Stromal cell of bone marrow (primary cell): Measurements from ENCODE around the gene SORCS1.

Source experiments
- DNase-seq: peaks from one replicate; pipeline ENCODE4 v3.0.0-alpha.2; 2012; ENCODE audit warnings: low read depth

SORCS1 gene

DNA sequence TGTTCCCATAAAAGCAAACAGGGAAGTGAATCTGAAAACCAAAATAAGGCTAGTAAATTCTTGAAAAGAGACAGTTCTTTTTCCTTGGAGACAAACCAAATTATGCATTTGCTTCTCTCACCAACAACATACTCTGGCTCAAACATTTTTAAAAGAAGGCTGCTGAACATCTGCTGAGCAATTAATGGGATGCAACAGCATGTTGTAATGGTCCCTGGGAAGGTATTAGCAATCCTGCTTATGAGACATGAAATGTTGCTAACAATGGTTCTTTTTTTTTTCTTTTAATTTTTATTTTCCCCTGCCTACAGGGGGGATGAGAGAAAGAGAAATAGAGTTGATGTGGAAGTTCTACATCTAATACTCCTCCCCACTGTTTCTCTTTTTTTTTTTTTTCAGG is 572.1 kb downstream of the SORCS1 start:
- no peak for DNase-seq

DNA sequence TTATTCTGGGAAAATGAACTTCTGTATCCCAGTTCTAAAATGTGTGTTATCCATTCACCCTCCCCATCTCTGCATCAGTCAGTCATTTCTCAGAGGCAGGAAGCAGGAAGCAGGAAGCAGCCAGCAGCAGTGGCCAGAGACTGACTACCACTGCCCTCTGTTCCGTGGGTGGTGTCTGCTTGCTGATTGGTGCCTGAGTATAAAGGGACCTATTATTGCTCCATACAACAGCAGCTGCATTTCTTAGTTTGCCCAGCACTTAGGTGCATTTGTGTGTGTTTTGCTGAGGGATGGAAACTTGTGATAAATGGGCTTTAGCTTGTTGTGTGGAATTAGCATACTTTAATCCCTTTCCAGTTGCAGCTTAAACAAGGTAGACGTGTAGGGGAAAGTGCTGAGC is 582.2 kb downstream of the SORCS1 start:
- DNase-seq: no peak

DNA sequence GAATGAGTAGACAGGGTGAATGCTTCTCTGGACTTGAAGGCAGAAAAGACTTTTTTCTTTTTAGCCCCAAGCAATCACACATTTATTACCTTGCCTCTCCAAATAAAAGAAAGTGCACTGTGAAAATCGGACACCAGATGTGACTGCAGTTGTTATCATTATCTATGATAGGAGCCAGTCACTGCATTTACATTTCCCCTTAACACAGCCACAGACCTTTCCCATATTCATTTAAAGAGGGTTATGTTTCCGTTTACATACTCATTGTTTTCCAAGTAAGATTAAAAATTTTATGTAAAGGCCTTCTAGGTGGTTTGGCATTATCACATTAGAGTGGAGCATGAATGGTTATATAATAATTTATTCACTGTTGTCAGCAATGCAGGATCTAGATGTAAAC is 586.8 kb downstream of the SORCS1 start:
- no peak for DNase-seq

DNA sequence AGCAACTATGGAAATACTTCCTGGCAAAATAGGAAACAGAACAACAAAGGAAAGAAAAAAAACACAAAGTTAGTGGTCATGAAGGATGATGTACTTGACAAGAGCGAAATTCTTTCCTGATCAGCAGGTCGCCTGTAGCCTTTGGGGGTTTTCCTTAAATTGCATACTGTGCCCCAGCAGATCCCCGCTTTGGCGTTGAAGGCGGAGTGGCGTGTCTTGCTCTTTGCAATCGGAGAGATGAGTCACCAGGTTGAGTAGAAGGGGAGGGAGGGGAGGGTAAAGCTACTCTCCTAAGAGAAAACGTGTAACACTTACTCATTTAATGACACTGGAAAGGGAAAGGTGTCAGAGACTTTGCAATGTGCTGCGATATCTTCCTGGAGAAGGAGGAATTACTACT is 587.2 kb downstream of the SORCS1 start:
- no peak for DNase-seq

DNA sequence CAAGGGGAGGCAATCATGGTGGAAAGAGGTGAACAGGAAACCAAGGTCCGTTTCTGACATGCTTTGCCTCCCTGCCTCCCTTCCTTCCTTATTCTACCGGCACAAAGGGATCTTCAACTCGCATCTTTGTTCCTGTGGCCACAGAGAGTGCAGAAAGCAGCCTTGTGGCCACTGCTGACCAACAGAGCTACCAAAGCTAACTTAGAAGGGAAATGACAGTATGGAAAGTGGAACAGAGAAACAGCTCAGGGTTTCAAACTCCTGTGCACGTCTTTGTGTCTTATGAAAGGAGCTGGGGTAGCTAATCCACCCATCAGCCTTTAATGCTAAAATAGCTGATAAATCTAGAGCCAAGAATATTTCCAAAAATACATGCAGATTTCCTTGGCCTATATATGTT is 588.0 kb downstream of the SORCS1 start:
- no peak for DNase-seq

DNA sequence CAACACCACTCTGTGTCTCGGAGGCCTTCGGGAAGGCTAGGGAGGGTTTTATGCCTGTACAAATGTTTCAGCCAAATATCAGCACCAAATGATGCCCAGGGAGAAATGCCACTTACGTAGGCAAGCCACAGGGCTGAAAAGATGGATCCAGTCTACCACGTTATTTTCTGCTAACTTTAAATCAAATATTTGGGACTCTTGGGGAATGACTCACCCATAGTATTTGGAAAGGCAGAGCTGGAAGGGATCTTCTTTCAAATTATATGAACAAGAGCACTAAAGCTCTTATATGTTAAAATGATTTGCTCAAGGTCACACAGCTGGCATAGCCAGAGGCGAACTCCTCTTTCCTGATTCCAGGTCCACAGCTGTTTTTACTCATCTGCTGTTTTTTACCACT is 591.4 kb downstream of the SORCS1 start:
- DNase-seq: no peak

DNA sequence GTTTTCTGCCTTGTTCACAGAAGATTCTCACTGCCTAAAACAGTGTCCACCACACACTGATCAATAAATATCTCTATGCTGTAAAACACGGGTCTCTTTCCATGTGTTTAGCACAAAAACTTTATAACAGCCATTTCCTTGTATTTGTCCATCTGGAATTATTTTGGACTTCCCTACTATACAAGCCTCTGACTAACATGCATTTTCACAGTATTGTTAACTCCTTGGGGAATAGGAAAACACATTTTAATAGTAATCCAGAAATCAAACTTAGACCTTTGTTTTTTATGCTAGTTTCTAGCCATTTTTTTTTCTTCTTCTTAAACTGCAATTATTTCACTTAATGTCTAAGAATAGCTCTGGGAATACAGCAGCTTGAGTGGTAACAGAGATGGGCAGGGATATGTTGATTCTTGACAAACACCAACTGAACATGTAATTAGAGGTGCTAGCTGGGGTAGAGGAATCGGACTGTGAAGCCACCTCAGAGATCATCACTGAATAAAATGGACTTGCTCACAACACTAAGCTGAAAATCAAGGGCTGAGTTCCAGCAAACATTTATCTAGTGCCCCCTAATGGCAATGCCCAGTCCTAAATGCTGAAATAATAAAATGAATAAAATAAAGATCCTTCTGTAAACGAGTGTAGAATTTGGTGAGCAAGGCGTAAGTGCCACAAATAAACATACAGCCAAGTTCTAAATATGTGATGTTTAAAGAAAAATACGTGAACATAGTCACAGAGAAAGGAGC is 593.1 kb downstream of the SORCS1 start:
- DNase-seq: no peak

DNA sequence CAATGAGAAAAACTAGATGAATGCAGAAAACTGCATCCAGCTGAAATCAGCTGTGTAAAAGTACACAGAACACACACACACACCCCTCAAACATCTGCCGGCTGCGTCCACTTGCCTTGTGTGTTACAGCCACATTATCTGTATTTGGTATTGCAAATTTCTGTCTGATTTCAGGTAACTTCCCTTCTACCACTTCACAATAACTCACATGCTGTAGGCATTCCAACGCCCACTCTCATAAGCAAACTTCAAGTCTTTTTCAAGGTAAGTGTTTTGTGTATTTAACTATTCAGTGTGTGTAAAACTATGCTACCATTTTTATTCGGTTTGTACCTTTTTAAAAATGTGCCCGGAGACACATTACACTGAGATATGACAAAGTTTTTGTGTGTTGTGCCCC is 594.2 kb downstream of the SORCS1 start:
- DNase-seq: no peak

DNA sequence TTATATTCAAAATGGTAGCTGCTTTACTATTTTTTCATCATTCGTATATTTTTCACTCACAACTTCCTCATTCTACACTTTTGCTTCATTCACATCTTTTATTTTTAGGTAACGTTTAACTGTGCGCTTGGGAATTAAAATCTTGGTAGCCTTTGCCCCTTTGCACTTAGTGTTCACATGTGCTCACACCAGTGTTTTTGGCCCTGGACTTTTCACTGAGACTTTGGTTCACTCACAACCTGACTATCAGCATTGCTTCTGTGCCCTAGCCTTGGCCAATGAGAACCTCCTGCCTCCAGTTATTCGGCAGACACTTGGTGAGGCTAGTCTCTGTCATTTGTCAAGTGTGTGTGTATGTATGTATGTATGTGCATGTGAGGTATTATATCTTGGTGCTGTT is 596.9 kb downstream of the SORCS1 start:
- DNase-seq: no peak

DNA sequence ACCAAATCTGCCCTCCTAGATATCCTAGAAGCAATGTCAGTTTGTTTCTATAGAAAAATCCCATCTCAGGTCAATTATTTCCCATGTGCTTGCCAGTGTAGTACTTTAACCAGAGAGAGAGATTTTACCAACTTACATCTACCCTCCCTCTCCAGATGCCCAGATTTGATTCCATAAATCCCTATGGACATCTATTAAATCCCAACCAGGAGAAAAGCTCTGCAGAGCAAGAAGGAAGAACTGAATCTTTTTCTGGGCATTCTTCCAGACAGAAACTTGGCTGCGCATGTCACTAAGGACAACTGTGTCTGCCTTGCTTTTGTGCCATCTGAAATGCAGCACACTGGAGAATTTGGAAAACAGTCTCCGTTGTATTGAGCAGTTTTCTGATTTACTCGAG is 597.6 kb downstream of the SORCS1 start:
- DNase-seq: no peak

DNA sequence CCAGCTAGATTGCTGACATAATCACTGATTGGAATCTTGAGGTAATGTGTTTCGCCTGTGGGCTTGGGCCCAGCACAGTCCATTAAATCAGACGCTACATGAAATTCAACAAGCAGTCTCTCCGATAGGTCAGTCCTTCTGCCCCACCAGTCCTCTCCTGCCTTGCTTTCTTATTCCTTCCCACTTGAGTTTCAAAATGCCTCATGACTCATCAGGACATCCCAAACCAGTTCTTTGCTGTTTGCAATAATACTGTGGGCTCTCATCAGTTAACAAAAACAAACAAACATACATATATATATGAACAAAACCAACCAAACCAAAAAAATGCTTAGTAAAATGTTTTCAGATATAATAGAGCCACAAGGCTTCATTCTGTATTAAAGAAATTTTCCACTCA is 599.0 kb downstream of the SORCS1 start:
- DNase-seq: no peak

DNA sequence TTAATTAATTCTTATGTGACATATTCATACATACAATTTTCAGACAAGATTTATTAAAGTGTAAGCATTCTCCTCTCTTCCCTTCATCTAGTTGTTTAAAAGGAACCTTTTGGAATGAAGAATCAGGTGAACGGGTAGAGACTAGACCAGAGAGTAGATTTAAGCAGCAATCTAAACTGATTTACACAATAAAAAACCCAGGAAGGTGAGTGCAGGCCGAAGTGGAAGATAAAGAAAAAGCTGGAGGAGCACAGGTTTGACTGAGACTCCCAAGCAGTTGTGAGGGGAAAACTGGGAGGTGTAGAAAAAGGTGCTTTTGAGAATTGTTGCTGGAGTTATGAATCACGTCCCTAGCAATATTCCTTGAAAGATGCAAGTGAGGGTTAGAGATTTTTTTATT is 601.1 kb downstream of the SORCS1 start:
- no peak for DNase-seq

DNA sequence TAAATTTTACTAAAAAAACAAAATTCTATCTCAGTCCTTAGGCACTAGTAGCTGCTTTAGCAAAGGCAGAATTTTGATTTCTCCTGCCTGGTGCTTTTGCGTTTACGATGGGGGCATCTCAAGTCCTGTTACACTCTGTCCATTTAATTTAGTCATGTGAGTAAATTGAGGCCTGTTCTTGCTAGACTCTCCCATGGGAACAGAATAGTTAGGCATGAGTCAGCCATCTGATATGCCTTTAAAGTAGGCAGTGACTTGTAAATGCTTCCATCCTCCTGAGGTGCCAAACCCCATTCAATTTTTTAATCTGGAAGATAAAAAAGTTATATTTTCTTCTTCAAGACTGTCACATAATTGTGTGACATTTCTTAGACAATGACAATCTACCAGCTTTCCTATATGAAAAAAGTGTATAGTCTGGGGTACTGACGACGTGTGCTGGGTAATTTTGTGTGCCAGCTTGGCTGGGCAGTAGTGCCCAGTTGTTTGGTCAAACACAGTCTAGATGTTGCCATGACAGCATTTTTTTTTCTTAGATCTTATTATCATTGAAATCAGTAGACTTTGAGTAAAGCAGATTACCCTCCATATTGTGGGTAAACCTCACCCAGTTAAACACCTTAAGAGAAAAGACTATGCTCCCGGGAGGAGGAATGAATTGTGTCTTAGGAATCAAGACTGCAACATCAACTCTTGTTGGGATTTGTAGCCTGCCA is 603.4 kb downstream of the SORCS1 start:
- no peak for DNase-seq

DNA sequence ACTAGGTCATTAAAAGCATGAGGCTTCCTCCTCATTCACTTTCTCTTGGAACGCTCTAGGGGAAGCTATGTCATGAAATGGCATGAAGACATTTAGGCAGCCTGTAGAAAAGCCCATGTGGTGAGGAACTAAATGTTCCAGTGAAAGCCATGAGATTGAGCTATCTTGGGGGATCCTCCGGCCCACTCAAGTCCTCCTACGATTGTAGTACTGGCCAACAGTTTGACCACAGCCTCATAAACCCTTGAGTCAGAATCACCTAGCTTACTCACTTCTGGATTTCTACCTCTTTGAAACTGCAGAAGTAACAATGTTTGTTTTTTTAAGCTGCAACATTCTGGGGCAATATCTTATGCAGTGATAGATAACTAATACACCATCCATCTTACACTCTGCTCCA is 605.1 kb downstream of the SORCS1 start:
- no peak for DNase-seq

DNA sequence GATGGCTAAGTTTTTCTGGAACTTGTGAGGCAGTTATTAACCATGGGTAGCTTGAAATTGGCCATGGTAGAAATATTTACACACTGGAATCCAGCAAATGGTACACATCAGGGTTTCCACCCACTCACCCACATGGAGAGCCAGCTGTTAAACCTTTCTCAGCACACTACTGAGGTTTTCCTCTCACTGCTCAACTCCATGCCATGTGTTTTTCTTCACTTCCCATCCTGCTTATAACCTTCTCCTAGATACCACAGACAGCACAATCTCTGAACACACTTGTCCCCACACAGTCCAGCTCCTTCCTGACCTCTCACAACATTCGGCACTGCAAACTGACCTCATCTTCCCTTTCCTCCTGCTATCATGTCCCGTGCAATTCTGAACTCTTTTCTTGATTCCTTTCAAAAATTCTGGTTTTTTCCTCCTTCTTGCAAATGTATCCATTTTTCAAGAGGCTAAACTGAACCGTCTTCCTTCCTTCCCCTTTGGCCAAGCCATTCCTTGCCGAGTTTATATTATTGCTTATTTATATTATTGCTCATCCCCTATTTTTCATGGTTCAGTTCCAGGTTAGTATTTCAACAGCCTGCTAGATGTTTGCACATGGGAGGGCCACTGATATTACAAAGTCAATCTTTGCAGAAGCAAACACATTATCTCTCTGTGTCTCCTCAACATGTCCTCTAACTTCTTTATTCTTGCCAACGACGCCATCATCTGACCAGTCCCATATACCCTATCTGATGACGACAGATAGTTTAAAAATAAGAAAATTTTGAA is 606.4 kb downstream of the SORCS1 start:
- DNase-seq: no peak

DNA sequence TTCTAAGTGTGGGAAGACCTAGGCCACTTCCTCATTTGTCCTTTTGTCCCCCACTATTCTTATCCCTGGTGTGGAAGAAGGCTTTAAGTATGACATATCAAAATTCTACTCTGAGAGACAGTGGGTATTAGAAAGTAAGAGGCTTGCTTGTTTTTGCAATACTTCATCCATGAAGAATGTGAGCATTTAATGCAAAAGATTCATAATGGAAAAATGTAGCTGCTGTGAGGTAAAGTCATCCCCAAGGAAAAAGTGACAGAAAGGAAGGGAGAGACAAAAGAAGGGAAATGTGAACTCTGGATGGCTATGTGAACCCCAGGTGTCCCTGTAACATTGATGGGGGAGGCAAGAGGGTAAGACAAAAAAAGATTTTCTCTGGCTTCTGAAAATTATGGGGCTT is 607.5 kb downstream of the SORCS1 start:
- DNase-seq: no peak

DNA sequence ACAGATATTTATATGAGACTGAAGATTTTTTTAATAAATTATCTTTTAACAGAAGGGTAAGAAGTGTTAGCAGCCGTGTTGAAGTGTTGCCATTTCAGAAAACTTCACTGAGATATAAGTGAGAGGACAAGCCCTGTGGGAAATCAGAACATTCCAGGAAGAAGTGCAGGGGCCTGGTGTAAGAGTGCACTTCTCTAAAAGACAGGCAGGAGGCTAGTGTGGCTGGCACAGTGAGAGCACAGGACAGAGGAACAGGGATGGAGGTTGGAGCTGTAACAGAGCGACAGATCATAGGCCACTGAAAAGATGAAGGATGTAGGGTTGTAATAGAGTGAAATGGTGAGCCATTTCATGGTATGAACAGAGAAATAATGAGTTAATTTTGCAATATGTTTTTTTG is 608.9 kb downstream of the SORCS1 start:
- DNase-seq: no peak

DNA sequence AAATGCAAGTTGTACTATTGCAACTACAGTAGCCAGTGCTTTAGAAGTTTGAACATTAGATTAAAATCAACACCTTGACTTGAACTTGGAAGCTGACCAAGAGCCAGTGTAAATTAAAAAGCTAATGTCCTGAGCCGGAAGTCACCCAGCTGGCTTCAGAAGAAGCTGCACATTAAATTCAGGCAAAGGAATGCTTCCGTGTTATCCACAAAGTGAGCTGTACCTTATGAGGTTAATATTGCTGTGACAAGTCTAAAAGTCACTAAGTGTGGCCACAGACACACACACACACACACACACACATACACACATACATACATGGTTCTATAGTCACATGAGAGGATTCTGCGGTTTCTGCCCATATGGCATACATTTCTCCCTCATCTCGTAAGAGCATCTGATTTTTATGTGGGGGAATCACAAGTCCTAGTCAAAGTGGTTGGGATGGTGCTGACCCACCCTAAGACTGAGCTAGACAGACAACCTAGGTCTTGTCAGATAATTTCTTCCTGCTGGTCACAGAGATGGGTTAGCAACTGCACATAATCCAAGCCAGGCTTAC is 612.9 kb downstream of the SORCS1 start:
- DNase-seq: no peak

DNA sequence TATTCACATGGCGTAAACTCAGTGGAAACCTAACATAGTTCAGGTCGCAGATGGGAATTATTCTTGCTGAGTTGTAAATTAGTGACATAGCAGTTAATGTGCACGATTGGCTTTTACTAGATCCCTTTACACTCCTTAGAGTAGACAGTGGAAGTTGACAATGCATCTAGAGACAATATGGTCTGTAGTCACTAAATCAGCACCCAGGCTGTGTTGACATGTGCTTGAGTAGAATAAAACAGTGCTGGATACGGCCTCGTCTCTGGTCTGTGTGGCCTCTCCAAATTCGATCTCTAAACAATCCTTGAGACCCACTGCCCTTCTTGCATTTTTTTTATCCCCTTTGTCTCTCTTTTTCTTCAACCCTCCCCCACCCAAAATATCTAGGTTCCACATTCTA is 615.7 kb downstream of the SORCS1 start:
- DNase-seq: no peak

DNA sequence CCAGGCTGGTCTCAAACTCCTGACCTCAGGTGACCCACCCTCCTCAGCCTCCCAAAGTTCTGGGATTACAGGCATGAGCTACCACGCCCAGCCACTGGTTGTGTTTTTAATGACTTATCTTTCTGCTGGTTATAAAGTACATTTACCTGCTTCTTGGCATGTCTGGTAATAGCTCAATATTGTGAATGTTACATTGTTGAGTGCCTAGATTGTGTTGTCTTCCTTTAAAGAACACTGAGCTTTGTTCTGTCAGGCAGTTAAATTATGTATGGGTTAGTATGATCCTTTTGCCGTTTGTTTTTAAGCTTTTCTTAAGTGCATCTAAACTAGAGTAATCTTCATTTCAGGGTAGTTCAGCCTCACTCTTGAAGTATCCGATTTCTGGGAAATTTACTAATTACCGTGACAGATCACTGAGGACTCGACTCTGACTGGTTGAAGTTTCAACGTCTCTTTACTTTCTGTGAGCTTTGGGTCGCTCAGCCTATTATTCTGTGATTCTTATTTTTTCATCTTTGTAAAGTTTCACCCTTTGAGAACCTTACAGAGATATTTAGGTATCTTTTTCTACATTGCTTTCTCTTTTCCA is 617.4 kb downstream of the SORCS1 start:
- no peak for DNase-seq

DNA sequence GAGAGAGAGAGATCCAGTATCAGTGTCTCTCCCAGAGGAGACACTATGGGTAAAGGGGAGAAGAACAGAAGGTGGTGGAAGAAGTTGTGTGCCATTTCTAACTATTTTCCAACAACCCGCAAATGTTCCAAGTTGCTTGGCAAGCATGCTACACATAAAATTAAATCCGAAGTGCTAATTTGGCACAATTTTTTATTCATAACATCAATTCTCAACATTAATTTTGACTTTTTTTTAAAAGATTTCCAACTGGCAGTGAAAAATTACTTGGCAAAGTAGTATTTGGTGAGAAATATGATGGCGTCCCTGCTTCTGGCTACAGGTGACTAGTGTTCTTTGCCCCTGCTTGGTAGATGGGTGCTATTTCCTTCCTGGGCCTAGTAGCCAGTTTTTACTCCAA is 622.0 kb downstream of the SORCS1 start:
- DNase-seq: no peak

DNA sequence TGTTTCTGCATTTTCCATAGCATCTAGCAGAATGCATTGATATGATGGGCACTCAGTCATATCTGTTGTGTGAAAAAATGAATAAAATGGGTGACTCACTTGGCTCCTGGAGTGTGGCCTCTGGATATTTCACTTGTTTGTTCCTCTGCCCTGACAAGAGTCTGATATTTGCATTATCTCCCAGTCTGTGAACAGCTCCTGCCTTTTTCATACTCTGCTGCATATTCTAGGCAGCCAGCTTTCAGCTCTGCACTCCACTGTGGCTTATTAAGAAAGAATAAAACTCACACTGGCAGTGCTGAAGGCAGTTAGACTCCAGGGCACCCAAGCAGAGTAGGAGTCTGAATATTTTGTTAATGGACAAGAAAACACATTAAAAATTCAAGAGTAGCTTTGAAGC is 623.9 kb downstream of the SORCS1 start:
- DNase-seq: no peak
